ENCODE measurements around the gene SLC25A13.

The SLC25A13 gene

DNA sequence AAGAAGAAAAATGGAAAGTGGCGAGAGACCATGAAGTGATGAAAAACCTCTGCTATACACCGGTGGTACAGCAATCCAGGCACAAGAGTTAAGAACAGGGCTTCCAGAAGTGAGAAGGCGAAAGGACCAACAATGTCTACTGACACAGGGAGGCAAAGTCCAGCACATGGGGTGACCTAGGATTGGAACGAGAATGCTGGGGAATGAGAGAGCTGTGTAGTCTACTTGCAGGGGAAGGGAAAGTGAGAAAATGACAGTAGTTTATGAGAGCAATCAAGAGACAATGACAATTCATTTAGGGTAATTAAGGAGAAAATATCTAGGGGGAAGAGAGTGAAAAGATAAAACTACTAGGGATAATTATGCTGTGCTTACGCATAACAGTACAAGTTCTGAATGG lies 169.2 kb downstream of the SLC25A13 start:
- TF ChIP-seq POLR2A (IDR thresholded peaks at IDR 0.05; ENCODE audit: low read depth, low read length), result no peak
- no peak for TF ChIP-seq SPI1 (IDR thresholded peaks at IDR 0.05; ENCODE audit: low read depth, low read length)
- no peak for TF ChIP-seq TAF1 (IDR thresholded peaks at IDR 0.05; ENCODE audit: low read depth, low read length)
- TF ChIP-seq POU2F2 (IDR thresholded peaks at IDR 0.05; ENCODE audit: low read depth, low read length), result no peak
- TF ChIP-seq POLR2AphosphoS5 (IDR thresholded peaks at IDR 0.05; ENCODE audit: low read depth, low read length), result no peak
- no peak for TF ChIP-seq PAX5 (IDR thresholded peaks at IDR 0.05; ENCODE audit: insufficient read depth, low read length, severe bottlenecking)
- FAIRE-seq (no peak), DNase-seq (ENCODE audit: insufficient read length, low spot score) (no peak)

GRCh38 chr7:96151889-96152288 lies 170.0 kb downstream of the SLC25A13 start:
- no peak for TF ChIP-seq PAX5 (IDR thresholded peaks at IDR 0.05; ENCODE audit: insufficient read depth, low read length, severe bottlenecking)
- no peak for FAIRE-seq
- DNase-seq (ENCODE audit: insufficient read length, low spot score), result no peak

- no peak for DNase-seq (ENCODE audit: insufficient read length, low spot score)
Measured at GRCh38 chr7:96144260-96144526, 177.7 kb downstream of the SLC25A13 start.

DNA sequence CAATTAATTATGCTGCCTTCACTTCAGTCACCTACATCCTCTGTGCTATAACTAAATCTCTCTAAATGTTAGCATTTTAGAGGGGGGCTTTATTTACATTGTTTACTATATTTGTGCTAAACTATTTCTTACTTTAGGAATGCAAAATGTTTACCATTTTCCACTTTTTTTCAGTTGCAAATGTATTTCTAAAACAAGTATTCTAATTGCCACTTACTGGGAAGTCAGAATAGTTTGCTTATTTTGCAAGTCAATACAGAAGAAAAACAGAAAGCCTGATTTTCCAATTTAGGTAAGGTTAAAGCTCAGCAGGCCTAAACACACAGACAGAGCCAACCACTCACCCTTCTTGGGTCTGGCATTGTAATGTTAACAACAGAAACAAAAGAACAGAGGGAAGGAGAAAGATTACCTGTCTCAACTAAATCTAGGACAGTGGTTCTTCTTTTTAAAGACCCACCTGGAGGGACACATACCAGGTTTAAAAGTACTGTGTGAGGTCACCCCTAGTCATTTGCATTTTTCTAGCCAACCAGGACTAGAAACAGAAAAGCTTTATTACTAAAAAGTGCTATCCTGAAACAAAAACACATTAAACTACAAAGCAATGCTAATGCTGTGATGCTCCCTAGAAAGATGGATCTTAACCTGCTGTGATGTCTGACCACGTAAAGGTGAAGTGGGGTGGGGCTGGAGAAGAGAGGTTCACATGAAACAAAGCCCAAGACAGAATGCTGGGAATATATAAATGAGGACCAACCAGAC lies 178.2 kb downstream of the SLC25A13 start:
- no peak for DNase-seq (ENCODE audit: insufficient read length, low spot score)
- no peak for FAIRE-seq
- no peak for TF ChIP-seq SPI1 (IDR thresholded peaks at IDR 0.05; ENCODE audit: low read depth, low read length)
- no peak for TF ChIP-seq POLR2A (IDR thresholded peaks at IDR 0.05; ENCODE audit: low read depth, low read length)
- no peak for TF ChIP-seq POLR2AphosphoS5 (IDR thresholded peaks at IDR 0.05; ENCODE audit: low read depth, low read length)
- TF ChIP-seq PAX5 (IDR thresholded peaks at IDR 0.05; ENCODE audit: insufficient read depth, low read length, severe bottlenecking), result no peak
- TF ChIP-seq POU2F2 (IDR thresholded peaks at IDR 0.05; ENCODE audit: low read depth, low read length), result no peak
- TF ChIP-seq TAF1 (IDR thresholded peaks at IDR 0.05; ENCODE audit: low read depth, low read length), result no peak

More at GRCh38 chr7:96144260-96144526, 177.7 kb downstream of the SLC25A13 start:
- FAIRE-seq, result no peak
- TF ChIP-seq TAF1 (IDR thresholded peaks at IDR 0.05; ENCODE audit: low read depth, low read length), result no peak

DNA sequence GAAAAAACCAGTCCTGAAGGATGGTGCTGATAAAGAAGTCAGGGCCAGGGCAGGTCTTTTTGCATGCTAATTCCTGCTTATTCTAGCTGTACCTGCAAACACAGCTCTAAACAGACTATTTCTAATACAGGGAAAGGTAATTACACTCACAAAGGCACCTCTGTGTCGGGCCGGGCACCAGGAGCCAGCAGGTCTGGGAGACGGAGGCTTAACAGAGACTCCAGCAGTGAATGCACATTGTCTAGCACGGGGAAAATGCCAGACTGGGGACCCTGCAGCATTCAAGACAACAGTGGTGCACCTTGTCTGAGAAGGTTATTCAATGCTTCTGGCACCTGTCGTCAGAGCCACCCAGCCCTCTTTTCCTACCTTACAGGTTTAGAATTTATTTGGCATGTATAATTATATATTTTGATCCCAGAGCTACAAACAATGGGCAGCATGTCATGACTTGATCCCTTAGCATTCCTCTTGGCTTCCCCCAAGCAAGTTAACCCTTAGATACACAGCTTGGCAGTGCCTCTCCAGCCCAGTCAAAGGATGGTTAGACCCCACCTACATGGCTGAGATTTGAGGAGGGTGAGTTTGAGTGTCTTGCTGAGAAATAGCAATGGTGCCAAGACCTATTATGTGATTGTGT lies 185.2 kb downstream of the SLC25A13 start:
- no peak for FAIRE-seq
- no peak for DNase-seq (ENCODE audit: insufficient read length, low spot score)

GRCh38 chr7:96135241-96135640 lies 186.7 kb downstream of the SLC25A13 start:
- DNase-seq (ENCODE audit: insufficient read length, low spot score) (no peak), FAIRE-seq (no peak)
- TF ChIP-seq SPI1 (IDR thresholded peaks at IDR 0.05; ENCODE audit: low read depth, low read length) (no peak), POLR2A (IDR thresholded peaks at IDR 0.05; ENCODE audit: low read depth, low read length) (no peak), TAF1 (IDR thresholded peaks at IDR 0.05; ENCODE audit: low read depth, low read length) (no peak), POLR2AphosphoS5 (IDR thresholded peaks at IDR 0.05; ENCODE audit: low read depth, low read length) (no peak), PAX5 (IDR thresholded peaks at IDR 0.05; ENCODE audit: insufficient read depth, low read length, severe bottlenecking) (no peak), POU2F2 (IDR thresholded peaks at IDR 0.05; ENCODE audit: low read depth, low read length) (no peak)

More for the DNA sequence above, 185.2 kb downstream of the SLC25A13 start:
- TF ChIP-seq POU2F2 (IDR thresholded peaks at IDR 0.05; ENCODE audit: low read depth, low read length), result no peak
- TF ChIP-seq SPI1 (IDR thresholded peaks at IDR 0.05; ENCODE audit: low read depth, low read length), result no peak
- no peak for TF ChIP-seq POLR2A (IDR thresholded peaks at IDR 0.05; ENCODE audit: low read depth, low read length)
- TF ChIP-seq POLR2AphosphoS5 (IDR thresholded peaks at IDR 0.05; ENCODE audit: low read depth, low read length), result no peak
- no peak for TF ChIP-seq PAX5 (IDR thresholded peaks at IDR 0.05; ENCODE audit: insufficient read depth, low read length, severe bottlenecking)
- no peak for TF ChIP-seq TAF1 (IDR thresholded peaks at IDR 0.05; ENCODE audit: low read depth, low read length)

DNA sequence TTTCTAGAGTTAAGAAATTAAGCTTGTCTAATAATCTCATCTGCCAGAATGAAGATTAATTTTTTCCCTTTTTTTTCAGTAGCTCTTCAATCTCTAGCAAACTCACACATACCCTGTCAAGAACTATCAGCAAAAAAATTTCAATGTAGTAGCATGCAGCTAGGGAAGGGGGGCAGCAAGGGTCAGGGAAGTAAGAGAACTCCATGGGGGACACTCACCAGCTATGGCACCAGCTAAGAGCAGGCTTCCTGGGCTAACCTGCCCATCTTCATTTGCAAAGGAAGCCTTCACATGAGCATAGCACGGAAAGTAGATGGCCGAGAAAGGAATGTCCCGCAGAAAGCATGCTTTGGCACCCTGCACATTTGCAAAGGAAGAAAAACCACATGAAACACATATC lies 190.4 kb downstream of the SLC25A13 start:
- TF ChIP-seq POU2F2 (IDR thresholded peaks at IDR 0.05; ENCODE audit: low read depth, low read length) (no peak), TAF1 (IDR thresholded peaks at IDR 0.05; ENCODE audit: low read depth, low read length) (no peak), POLR2A (IDR thresholded peaks at IDR 0.05; ENCODE audit: low read depth, low read length) (no peak), SPI1 (IDR thresholded peaks at IDR 0.05; ENCODE audit: low read depth, low read length) (no peak), PAX5 (IDR thresholded peaks at IDR 0.05; ENCODE audit: insufficient read depth, low read length, severe bottlenecking) (no peak), POLR2AphosphoS5 (IDR thresholded peaks at IDR 0.05; ENCODE audit: low read depth, low read length) (no peak)
- DNase-seq (ENCODE audit: insufficient read length, low spot score) (no peak), FAIRE-seq (no peak)

GRCh38 chr7:96127746-96128145 lies 194.2 kb downstream of the SLC25A13 start:
- no peak for FAIRE-seq
- TF ChIP-seq TAF1 (IDR thresholded peaks at IDR 0.05; ENCODE audit: low read depth, low read length), result no peak
- TF ChIP-seq POU2F2 (IDR thresholded peaks at IDR 0.05; ENCODE audit: low read depth, low read length), result no peak
- TF ChIP-seq POLR2A (IDR thresholded peaks at IDR 0.05; ENCODE audit: low read depth, low read length), result no peak
- no peak for DNase-seq (ENCODE audit: insufficient read length, low spot score)

DNA sequence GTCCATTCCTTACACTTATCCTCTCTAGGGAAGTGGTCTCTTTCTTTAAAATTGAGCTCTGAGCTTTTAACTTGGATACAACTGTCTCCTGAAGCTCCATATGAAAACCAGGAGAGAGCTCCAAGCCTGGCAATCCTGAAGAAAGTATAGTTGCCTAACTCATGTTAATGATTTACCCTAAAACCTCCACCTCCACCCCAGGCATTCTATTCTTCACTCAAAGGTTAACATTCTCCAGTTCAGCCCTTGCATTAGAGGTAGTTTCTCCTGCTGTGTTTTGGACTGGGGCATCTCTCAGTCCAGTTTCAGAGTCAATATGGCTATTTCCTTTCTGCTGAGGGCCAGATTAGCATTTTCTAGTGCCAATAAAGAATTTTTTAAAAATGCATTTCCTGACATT lies 195.5 kb downstream of the SLC25A13 start:
- DNase-seq (ENCODE audit: insufficient read length, low spot score), result no peak
- FAIRE-seq, result no peak
- TF ChIP-seq TAF1 (IDR thresholded peaks at IDR 0.05; ENCODE audit: low read depth, low read length), result no peak
- TF ChIP-seq POLR2AphosphoS5 (IDR thresholded peaks at IDR 0.05; ENCODE audit: low read depth, low read length), result no peak
- TF ChIP-seq POLR2A (IDR thresholded peaks at IDR 0.05; ENCODE audit: low read depth, low read length), result no peak
- TF ChIP-seq PAX5 (IDR thresholded peaks at IDR 0.05; ENCODE audit: insufficient read depth, low read length, severe bottlenecking), result no peak
- TF ChIP-seq SPI1 (IDR thresholded peaks at IDR 0.05; ENCODE audit: low read depth, low read length), result no peak
- TF ChIP-seq POU2F2 (IDR thresholded peaks at IDR 0.05; ENCODE audit: low read depth, low read length), result no peak

GRCh38 chr7:96122746-96123145 lies 199.2 kb downstream of the SLC25A13 start:
- DNase-seq (ENCODE audit: insufficient read length, low spot score) (no peak), FAIRE-seq (no peak)
- TF ChIP-seq POU2F2 (IDR thresholded peaks at IDR 0.05; ENCODE audit: low read depth, low read length), result no peak

Data from GM12891 (cell line).